AG04449 (cell line): ENCODE measurements around the gene ZNF143.

Source experiments
- CTCF ChIA-PET: fragments of 350-600 bp; formaldehyde crosslinking; extraction: SDS; loops from one replicate; lab custom pipeline; 2021; ENCODE audit warnings: antibody characterized with exemption; lab: Yijun Ruan, JAX
- POLR2A ChIA-PET: fragments of 400-600, 350-600 bp; formaldehyde crosslinking; extraction: SDS; loops from one replicate; lab custom pipeline; 2020; ENCODE audit warnings: antibody characterized with exemption, inconsistent platforms; lab: Yijun Ruan, JAX
- DNase-seq: peaks from one replicate; pipeline ENCODE4 v3.0.0-alpha.2; 2010; ENCODE audit warnings: low read depth, low spot score
- H3K4me3 ChIP-seq: 2 replicates; pipeline ENCODE4 v1.5.1; 2011; ENCODE audit warnings: low read depth, mild to moderate bottlenecking, control low read depth, low read length
- CTCF ChIP-seq: IDR thresholded peaks from one replicate; pipeline ENCODE4 v1.5.1; 2011; ENCODE audit warnings: mild to moderate bottlenecking, moderate library complexity, low read length, control low read depth, inconsistent platforms; ENCODE audit not compliant: insufficient read depth; ENCODE audit errors: missing control alignments

Gene ZNF143

GRCh38 chr11:9576701-9577381, 116.0 kb downstream of the ZNF143 start:
- H3K4me3 ChIP-seq = peak overlapping the region; percentile 81
- CTCF ChIA-PET = interaction anchor here (0.8 to 2.5 kb wide), 9 partner anchors 10 to 172 kb away, joined by 3 to 12 read pairs (median 3); no protein-coding TSS in a partner anchor
- POLR2A ChIA-PET = interaction anchor here (0.6 kb wide), 1 partner anchor 220 kb away, joined by 3 read pairs; no protein-coding TSS in a partner anchor
- no peak for TF ChIP-seq CTCF
- no peak for DNase-seq

- CTCF ChIA-PET = interaction anchor here (0.8 to 2.5 kb wide), 3 partner anchors 35 to 171 kb away, joined by 3 to 12 read pairs (median 6); no protein-coding TSS in a partner anchor
- peak overlapping the region; percentile 34 for H3K4me3 ChIP-seq
- no peak for TF ChIP-seq CTCF
- POLR2A ChIA-PET = no interaction called here
- no peak for DNase-seq
Measured at GRCh38 chr11:9577556-9577955, 116.7 kb downstream of the ZNF143 start.
